Trophoblast cell (in vitro differentiated cells and primary cell): Measurements from ENCODE around the gene SLC25A44. TPM values are rescaled to one million over a fixed set of nuclear protein-coding genes. Genes with fewer than 3 reads are reported as not detected.

Experiments used
- DNase-seq, 2 donors: peaks; one replicate each; pipeline ENCODE4 v3.0.0-alpha.2; 2016
- H2AFZ ChIP-seq: 2 replicates; pipeline ENCODE4 v1.6.1; 2013; ENCODE audit warnings: low read length, moderate library complexity, mild to moderate bottlenecking; ENCODE audit not compliant: insufficient read depth, poor library complexity
- H2AK5ac ChIP-seq: 2 replicates; pipeline ENCODE4 v1.6.1; 2013; ENCODE audit warnings: mild to moderate bottlenecking, low read length
- H2BK120ac ChIP-seq: 2 replicates; pipeline ENCODE4 v1.6.1; 2013; ENCODE audit warnings: low read length, mild to moderate bottlenecking, moderate library complexity; ENCODE audit not compliant: insufficient read depth, poor library complexity
- H2BK12ac ChIP-seq: 2 replicates; pipeline ENCODE4 v1.6.1; 2013; ENCODE audit warnings: mild to moderate bottlenecking, low read length, moderate library complexity
- H2BK5ac ChIP-seq: 2 replicates; pipeline ENCODE4 v1.6.1; 2013; ENCODE audit warnings: low read length, low read depth, moderate library complexity, mild to moderate bottlenecking; ENCODE audit not compliant: poor library complexity
- H3K14ac ChIP-seq: 2 replicates; pipeline ENCODE4 v1.6.1; 2013; ENCODE audit warnings: mild to moderate bottlenecking, low read length
- H3K18ac ChIP-seq: 2 replicates; pipeline ENCODE4 v1.6.1; 2013; ENCODE audit warnings: mild to moderate bottlenecking, low read length
- H3K23ac ChIP-seq: 2 replicates; pipeline ENCODE4 v1.6.1; 2013; ENCODE audit warnings: low read length
- H3K27ac ChIP-seq: 2 replicates; pipeline ENCODE4 v1.5.1; 2013; ENCODE audit warnings: low read depth, mild to moderate bottlenecking, inconsistent platforms, low read length, moderate library complexity
- H3K27me3 ChIP-seq: 2 replicates; pipeline ENCODE4 v1.6.1; 2013; ENCODE audit warnings: inconsistent platforms, mild to moderate bottlenecking, low read length, moderate library complexity; ENCODE audit not compliant: insufficient read depth
- H3K36me3 ChIP-seq, 2 experiments: 1 replicate in 1 of 2; 2 replicates in 1 of 2; pipeline ENCODE4 v1.6.1; 2013; ENCODE audit warnings: low read length in 2 of 2, mild to moderate bottlenecking in 2 of 2, moderate library complexity in 1 of 2; ENCODE audit not compliant: insufficient read depth in 2 of 2, control insufficient read depth in 1 of 2
- H3K4ac ChIP-seq: 2 replicates; pipeline ENCODE4 v1.6.1; 2013; ENCODE audit warnings: low read depth, mild to moderate bottlenecking, low read length, moderate library complexity
- H3K4me1 ChIP-seq, 2 experiments: 1 replicate in 1 of 2; 2 replicates in 1 of 2; pipeline ENCODE4 v1.6.1; 2013; ENCODE audit warnings: low read length in 2 of 2, mild to moderate bottlenecking in 2 of 2, moderate library complexity in 1 of 2; ENCODE audit not compliant: insufficient read depth in 2 of 2, control insufficient read depth in 1 of 2
- H3K4me2 ChIP-seq: 2 replicates; pipeline ENCODE4 v1.6.1; 2013; ENCODE audit warnings: inconsistent platforms, mild to moderate bottlenecking, low read length, moderate library complexity
- H3K4me3 ChIP-seq: 2 replicates; pipeline ENCODE4 v1.5.1; 2013; ENCODE audit warnings: mild to moderate bottlenecking, low read depth, low read length, inconsistent platforms
- H3K79me1 ChIP-seq: one replicate; pipeline ENCODE4 v1.6.1; 2013; ENCODE audit warnings: low read length
- H3K79me2 ChIP-seq: 2 replicates; pipeline ENCODE4 v1.6.1; 2013; ENCODE audit warnings: low read length, mild to moderate bottlenecking; ENCODE audit not compliant: control insufficient read depth, insufficient read depth, poor library complexity
- H3K9ac ChIP-seq: 2 replicates; pipeline ENCODE4 v1.6.1; 2013; ENCODE audit warnings: mild to moderate bottlenecking, low read length
- H3K9me3 ChIP-seq: 2 replicates; pipeline ENCODE4 v1.6.1; 2013; ENCODE audit warnings: low read depth, mild to moderate bottlenecking, control low read depth, inconsistent platforms, low read length; ENCODE audit not compliant: insufficient read depth
- H4K12ac ChIP-seq: 2 replicates; pipeline ENCODE4 v1.6.1; 2013; ENCODE audit warnings: low read depth, mild to moderate bottlenecking, low read length, moderate library complexity
- H4K8ac ChIP-seq: 2 replicates; pipeline ENCODE4 v1.6.1; 2013; ENCODE audit warnings: low read depth, mild to moderate bottlenecking, low read length, moderate library complexity
- H4K91ac ChIP-seq: one replicate; pipeline ENCODE4 v1.6.1; 2013; ENCODE audit warnings: low read depth, mild to moderate bottlenecking, low read length, moderate library complexity
- WGBS: extraction: QIAGEN DNeasy Blood & Tissue Kit; methylation state at CpG from one replicate; pipeline ENCODE4 v1.1.7; 2013; ENCODE audit warnings: missing lambda C conversion rate; ENCODE audit not compliant: insufficient read length, insufficient coverage; ENCODE audit errors: extremely low coverage; 5-methylcytosine and 5-hydroxymethylcytosine counted together
- polyA plus RNA-seq: library from polyadenylated mRNA; stranded (reverse); fragments of 200-250 nt; gene quantifications from 2 replicates; pipeline ENCODE4 v1.2.3, GENCODE V29; 2013

SLC25A44 gene, protein sequence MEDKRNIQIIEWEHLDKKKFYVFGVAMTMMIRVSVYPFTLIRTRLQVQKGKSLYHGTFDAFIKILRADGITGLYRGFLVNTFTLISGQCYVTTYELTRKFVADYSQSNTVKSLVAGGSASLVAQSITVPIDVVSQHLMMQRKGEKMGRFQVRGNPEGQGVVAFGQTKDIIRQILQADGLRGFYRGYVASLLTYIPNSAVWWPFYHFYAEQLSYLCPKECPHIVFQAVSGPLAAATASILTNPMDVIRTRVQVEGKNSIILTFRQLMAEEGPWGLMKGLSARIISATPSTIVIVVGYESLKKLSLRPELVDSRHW
- 15.7 and 16.0 TPM in 2 replicates for polyA plus RNA-seq

DNA sequence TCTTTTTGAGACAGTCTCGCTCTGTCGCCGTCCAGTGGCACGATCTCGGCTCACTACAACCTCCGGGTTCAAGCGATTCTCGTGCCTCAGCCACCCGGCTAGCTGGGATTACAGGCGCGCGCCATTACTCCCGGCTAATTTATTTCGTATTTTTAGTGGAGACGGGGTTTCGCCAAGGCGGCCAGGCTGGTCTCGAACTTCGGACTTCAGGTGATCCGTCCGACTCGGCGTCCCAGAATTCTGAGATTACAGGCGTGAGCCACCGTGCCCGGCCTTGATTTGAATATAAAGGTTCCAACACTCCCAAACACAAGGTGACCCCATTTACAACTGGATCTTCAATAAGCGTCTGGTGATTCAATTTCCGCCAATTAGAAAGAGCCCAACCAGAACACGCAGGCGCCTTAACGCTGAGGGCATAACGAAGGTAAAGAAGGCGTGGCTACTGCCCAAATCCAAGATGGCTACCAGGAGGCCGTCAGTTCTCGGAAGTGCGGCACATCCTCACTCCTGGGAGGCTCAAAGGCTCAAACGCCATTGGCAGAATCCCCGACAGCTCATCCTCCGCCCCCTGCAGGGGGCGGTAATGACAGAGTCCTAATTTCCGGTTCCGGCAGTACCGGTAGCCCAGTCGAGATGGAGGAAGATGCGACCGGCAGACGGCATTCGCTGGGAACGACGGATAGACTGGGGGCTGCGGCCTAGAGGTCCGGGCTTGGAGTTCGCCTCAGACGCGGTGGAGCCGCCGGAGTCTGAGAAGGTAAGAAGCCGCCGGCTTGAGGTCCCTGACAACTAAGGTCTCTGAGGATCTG, at the start of gene SLC25A44:
SLC25A44 (plus strand) TSS at position 617 of the 812 bp plus-strand sequence. CDS start 5,744 bp downstream, outside the sequence.
- H3K79me2 ChIP-seq, result peaks cover 7% of the 10 kb centered on the region
- DNase-seq, result peak; percentile 99 to 100
- peak within 1 kb of the TSS; percentile 86 for H3K4me3 ChIP-seq

DNA sequence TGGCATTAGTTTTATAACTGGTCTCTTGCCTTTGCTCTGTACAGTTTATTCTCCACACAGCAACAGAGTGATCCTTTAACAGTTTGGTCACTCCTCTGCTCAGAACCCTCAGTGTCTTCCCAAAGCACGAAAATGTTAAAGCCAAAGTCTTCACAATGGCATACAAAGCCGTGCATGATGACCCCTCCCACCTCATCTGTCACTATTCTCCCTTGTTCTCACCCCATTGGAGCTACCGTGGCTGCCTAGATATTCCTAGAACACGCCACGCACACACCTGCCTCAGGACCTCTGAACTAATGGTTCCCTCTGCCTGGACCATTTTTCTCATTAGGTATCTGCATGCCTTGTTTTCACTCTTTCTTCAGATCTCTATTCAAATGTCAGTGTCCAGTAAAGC, 49.2 kb upstream of the SLC25A44 start:
- Histone ChIP-seq H3K36me3 (peaks cover 17 to 19% of the 10 kb centered on the region in 2 experiments), H2BK5ac (no peak overlapping the region), H3K4me3 (no peak overlapping the region), H3K9ac (no peak overlapping the region), H4K12ac (no peak overlapping the region), H3K27me3 (no peaks in the 10 kb centered on the region), H3K18ac (no peak overlapping the region), H2BK120ac (no peak overlapping the region), H3K23ac (no peak overlapping the region), H4K8ac (no peak overlapping the region), H3K4ac (no peak overlapping the region), H3K14ac (no peak overlapping the region), H3K9me3 (no peaks in the 10 kb centered on the region), H2AK5ac (no peak overlapping the region), H2BK12ac (no peak overlapping the region), H3K79me2 (no peaks in the 10 kb centered on the region), H4K91ac (no peak overlapping the region), H2AFZ (no peak overlapping the region), H3K4me2 (no peak overlapping the region), H3K79me1 (peaks cover 1% of the 10 kb centered on the region), H3K4me1 (peaks cover 0 to 6% of the 10 kb centered on the region in 2 experiments), H3K27ac (no peak overlapping the region)
- no peak for DNase-seq
- no CpG with 5 or more reads among the region's 5 CpGs for WGBS

More for the DNA sequence above, at the start of gene SLC25A44:
- peak within 1 kb of the TSS; percentile 50 for H3K18ac ChIP-seq
- H3K79me1 ChIP-seq, result peaks cover 6% of the 10 kb centered on the region
- H2BK5ac ChIP-seq, result peak within 1 kb of the TSS; percentile 27
- H2BK12ac ChIP-seq, result no peak within 1 kb of the TSS
- peak within 1 kb of the TSS; percentile 94 for H3K4me2 ChIP-seq
- peak within 1 kb of the TSS; percentile 47 for H3K4ac ChIP-seq
- H3K23ac ChIP-seq, result no peak within 1 kb of the TSS
- peak within 1 kb of the TSS; percentile 50 for H4K12ac ChIP-seq
- H3K27ac ChIP-seq, result peak within 1 kb of the TSS; percentile 15
- peak within 1 kb of the TSS; percentile 37 for H2AK5ac ChIP-seq
- peak within 1 kb of the TSS; percentile 48 for H2AFZ ChIP-seq
- peak within 1 kb of the TSS; percentile 85 for H4K8ac ChIP-seq
- H3K4me1 ChIP-seq, result peaks cover 4 to 9% of the 10 kb centered on the region in 2 experiments
- no peaks in the 10 kb centered on the region for H3K27me3 ChIP-seq
- H3K9me3 ChIP-seq, result no peaks in the 10 kb centered on the region
- WGBS, result no CpG with 5 or more reads among the region's 59 CpGs
- peak within 1 kb of the TSS; percentile 87 for H3K9ac ChIP-seq
- peak within 1 kb of the TSS; percentile 60 for H4K91ac ChIP-seq
- H3K14ac ChIP-seq, result peak within 1 kb of the TSS; percentile 46
- peak within 1 kb of the TSS; percentile 15 for H2BK120ac ChIP-seq
- peaks cover 3 to 5% of the 10 kb centered on the region in 2 experiments for H3K36me3 ChIP-seq

DNA sequence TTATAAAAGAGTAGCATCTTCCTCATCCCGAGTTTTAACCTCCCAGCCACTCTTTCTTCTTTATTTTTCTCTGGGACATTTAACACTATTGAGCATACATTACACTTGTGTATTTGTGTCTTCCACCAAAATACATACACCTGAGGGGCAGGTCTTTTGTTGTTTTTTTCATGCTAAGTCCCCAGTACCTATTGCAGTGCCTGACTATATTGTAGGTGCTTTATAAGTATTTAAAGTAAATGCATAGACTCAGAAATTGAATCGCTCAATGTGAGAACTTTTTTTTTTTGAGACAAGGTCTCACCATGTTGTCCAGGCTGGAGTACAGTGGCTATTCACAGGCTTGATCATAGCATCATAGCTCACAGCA, 48.3 kb upstream of the SLC25A44 start:
- no CpG with 5 or more reads among the region's 2 CpGs for WGBS
- H3K9ac ChIP-seq, result no peak overlapping the region
- H3K23ac ChIP-seq, result no peak overlapping the region
- no peak overlapping the region for H3K4me3 ChIP-seq
- no peaks in the 10 kb centered on the region for H3K27me3 ChIP-seq
- no peak overlapping the region for H2AFZ ChIP-seq
- no peak overlapping the region for H3K14ac ChIP-seq
- H4K12ac ChIP-seq, result no peak overlapping the region
- no peak overlapping the region for H2BK12ac ChIP-seq
- no peak overlapping the region for H2AK5ac ChIP-seq
- H3K36me3 ChIP-seq, result peaks cover 8 to 10% of the 10 kb centered on the region in 2 experiments
- H3K4me1 ChIP-seq, result peaks cover 0 to 6% of the 10 kb centered on the region in 2 experiments
- H3K79me2 ChIP-seq, result no peaks in the 10 kb centered on the region
- no peak overlapping the region for H3K27ac ChIP-seq
- H2BK5ac ChIP-seq, result no peak overlapping the region
- H3K18ac ChIP-seq, result no peak overlapping the region
- no peaks in the 10 kb centered on the region for H3K9me3 ChIP-seq
- H3K4ac ChIP-seq, result no peak overlapping the region
- H3K79me1 ChIP-seq, result peaks cover 1% of the 10 kb centered on the region
- DNase-seq, result no peak
- H2BK120ac ChIP-seq, result no peak overlapping the region
- no peak overlapping the region for H4K8ac ChIP-seq
- no peak overlapping the region for H4K91ac ChIP-seq
- H3K4me2 ChIP-seq, result no peak overlapping the region

DNA sequence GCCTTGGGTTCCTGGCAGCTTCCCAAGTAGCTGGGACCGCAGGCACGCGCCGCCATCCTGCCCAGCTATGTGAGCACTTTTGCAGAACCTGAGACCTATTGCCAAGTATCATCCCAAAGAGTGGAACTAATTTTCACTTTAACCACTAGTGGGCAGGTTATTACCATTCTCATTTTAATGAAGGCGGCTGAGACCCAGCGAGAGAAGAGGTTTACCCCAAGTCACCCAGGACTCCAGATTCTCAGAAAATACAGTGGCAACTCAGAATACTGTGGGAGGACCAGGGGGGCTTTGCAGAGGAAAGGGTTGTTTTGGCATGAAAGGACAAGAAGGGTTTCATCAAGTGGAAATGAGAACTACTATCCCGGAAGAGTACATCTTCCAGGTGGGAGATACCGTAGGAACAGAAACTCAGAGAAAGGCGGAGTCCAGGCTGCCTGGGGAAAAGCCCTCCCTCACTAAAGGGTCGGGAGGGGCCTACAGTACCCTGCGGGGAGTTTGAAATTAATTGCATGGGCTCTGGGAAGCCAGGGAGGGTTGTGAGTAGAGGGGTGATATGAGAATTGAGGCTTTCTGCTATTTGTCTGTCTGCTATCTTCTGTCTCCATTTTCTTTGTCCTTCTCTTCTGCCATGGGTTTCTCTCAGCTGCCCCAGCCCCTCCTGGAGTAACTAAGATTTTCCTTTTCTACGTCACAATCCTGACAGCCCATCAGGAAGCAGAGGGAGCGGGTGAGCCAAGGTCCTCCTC, 47.7 kb upstream of the SLC25A44 start:
- H3K23ac ChIP-seq, result no peak overlapping the region
- H3K36me3 ChIP-seq, result peaks cover 2 to 5% of the 10 kb centered on the region in 2 experiments
- H3K79me2 ChIP-seq, result no peaks in the 10 kb centered on the region
- no CpG with 5 or more reads among the region's 13 CpGs for WGBS
- peak overlapping the region; percentile 68 for H4K8ac ChIP-seq
- peak overlapping the region; percentile 46 for H3K4me2 ChIP-seq
- peak overlapping the region; percentile 27 for H3K18ac ChIP-seq
- no peak overlapping the region for H3K4me3 ChIP-seq
- H3K4ac ChIP-seq, result no peak overlapping the region
- peak overlapping the region; percentile 62 for H2AK5ac ChIP-seq
- H2BK5ac ChIP-seq, result no peak overlapping the region
- no peak overlapping the region for H3K9ac ChIP-seq
- H4K12ac ChIP-seq, result peak overlapping the region; percentile 35
- peak; percentile 74 to 80 for DNase-seq
- no peaks in the 10 kb centered on the region for H3K9me3 ChIP-seq
- no peaks in the 10 kb centered on the region for H3K27me3 ChIP-seq
- H2BK12ac ChIP-seq, result peak overlapping the region; percentile 41
- peak overlapping the region; percentile 23 for H2AFZ ChIP-seq
- H3K4me1 ChIP-seq, result peaks cover 0 to 6% of the 10 kb centered on the region in 2 experiments
- no peak overlapping the region for H3K27ac ChIP-seq
- H4K91ac ChIP-seq, result no peak overlapping the region
- peak overlapping the region; percentile 63 for H3K14ac ChIP-seq
- H2BK120ac ChIP-seq, result no peak overlapping the region
- peaks cover 1% of the 10 kb centered on the region for H3K79me1 ChIP-seq
